Panc1 (cell line): Measurements from ENCODE around the gene SEMA4A. TPM values are rescaled to one million over a fixed set of nuclear protein-coding genes. Genes with fewer than 3 reads are reported as not detected.

ENCODE experiments used
- ATAC-seq: fragments of 200-7000 bp; cut with Tn5 transposase; 2 replicates; pipeline ENCODE4 v1.9.1; 2020; ENCODE audit warnings: mild to moderate bottlenecking, moderate library complexity
- BruUV-seq: library from RNA; stranded (reverse); fragments of 400-500 nt; replicated peaks from 2 replicates; lab custom pipeline; 2021; lab: Mats Ljungman, UMichigan
- CTCF ChIA-PET: fragments of 300-600 bp; sonication (Branson Sonifier 250); formaldehyde crosslinking; loops from one replicate; lab custom pipeline; 2022; ENCODE audit warnings: antibody characterized with exemption; lab: Charles Lee
- POLR2A ChIA-PET: fragments of 300-600 bp; sonication (Branson Sonifier 250); formaldehyde crosslinking; loops from one replicate; lab custom pipeline; 2022; ENCODE audit warnings: antibody characterized with exemption; lab: Charles Lee
- DNase-seq: peaks from one replicate; pipeline ENCODE4 v3.0.0-alpha.2; 2010; ENCODE audit warnings: low read depth, low spot score
- H3K27ac ChIP-seq: 2 replicates; pipeline ENCODE4 v1.5.1; 2011; ENCODE audit warnings: mild to moderate bottlenecking, low read length, inconsistent platforms
- H3K27me3 ChIP-seq: fragments of 200-500 bp; sonication (Bioruptor generic); 2 replicates; pipeline ENCODE4 v1.6.0; 2014; ENCODE audit warnings: low read length, inconsistent platforms; ENCODE audit not compliant: control insufficient read depth, insufficient read depth
- H3K36me3 ChIP-seq: fragments of 200-500 bp; sonication (Bioruptor generic); 2 replicates; pipeline ENCODE4 v1.5.1; 2014; ENCODE audit warnings: inconsistent platforms, mild to moderate bottlenecking, low read length, moderate library complexity; ENCODE audit not compliant: control insufficient read depth, insufficient read depth
- H3K4me1 ChIP-seq: 2 replicates; pipeline ENCODE4 v1.5.1; 2011; ENCODE audit warnings: inconsistent platforms, mild to moderate bottlenecking, low read length, moderate library complexity; ENCODE audit not compliant: control insufficient read depth, insufficient read depth
- H3K4me3 ChIP-seq, 2 experiments: 2 replicates each; pipeline ENCODE4 v1.5.1; 2011 to 2012; ENCODE audit warnings: low read depth in 2 of 2, low read length in 2 of 2, mild to moderate bottlenecking in 2 of 2, inconsistent platforms in 1 of 2, moderate library complexity in 1 of 2
- H3K9me3 ChIP-seq: fragments of 200-500 bp; sonication (Bioruptor generic); 2 replicates; pipeline ENCODE4 v1.5.1; 2014; ENCODE audit warnings: low read depth, mild to moderate bottlenecking, inconsistent platforms, low read length, moderate library complexity; ENCODE audit not compliant: control insufficient read depth, insufficient read depth
- CTCF ChIP-seq: fragments of 450-650 bp; IDR thresholded peaks from 2 replicates; pipeline ENCODE4 v1.5.1; 2017; ENCODE audit warnings: mild to moderate bottlenecking
- POLR2AphosphoS5 ChIP-seq: IDR thresholded peaks from 2 replicates; pipeline ENCODE4 v1.6.1; 2012; ENCODE audit warnings: mild to moderate bottlenecking, low read depth, low read length, moderate library complexity
- REST ChIP-seq, 2 experiments: IDR thresholded peaks; 2 replicates each; pipeline ENCODE4 v1.6.1; 2011 to 2012; ENCODE audit warnings: low read depth in 2 of 2, control low read depth in 1 of 2, low read length in 1 of 2, mild to moderate bottlenecking in 1 of 2, moderate library complexity in 1 of 2; ENCODE audit not compliant: insufficient read depth in 1 of 2
- SIN3A ChIP-seq: IDR thresholded peaks from 2 replicates; pipeline ENCODE4 v1.6.1; 2012; ENCODE audit warnings: low read depth, mild to moderate bottlenecking, low read length, moderate library complexity, borderline replicate concordance; ENCODE audit not compliant: insufficient read depth
- TCF7L2 ChIP-seq: IDR thresholded peaks from 2 replicates; pipeline ENCODE4 v1.6.1; 2011; ENCODE audit warnings: mild to moderate bottlenecking, low read depth, low read length, inconsistent platforms
- in situ Hi-C: cut with HindIII; loops from 2 replicates; pipeline ENCODE4 v1.10.0; 2016; ENCODE audit warnings: low sequenced_read_pairs, low pct_unique_long_range_greater_than_20kb
- intact Hi-C: fragments of 100-400 bp; cut with micrococcal nuclease; formaldehyde crosslinking; loops from one replicate; pipeline ENCODE4 v1.10.0; 2022; ENCODE audit not compliant: unreplicated experiment
- total RNA-seq: library from RNA; stranded (reverse); gene quantifications from one replicate; pipeline ENCODE4 v1.2.1, GENCODE V29; 2021; ENCODE audit not compliant: unreplicated experiment

Gene SEMA4A
- total RNA-seq, 1 experiment from 2014 or later: 0.21 TPM

GRCh38 chr1:156146769-156147405, 6.5 kb upstream of the SEMA4A start:
- no peaks in the 10 kb centered on the region for H3K36me3 ChIP-seq
- CTCF ChIA-PET: interaction anchor here (0.6 to 1.1 kb wide), 4 partner anchors 77 to 239 kb away, joined by 3 to 15 read pairs (median 4); no protein-coding TSS in a partner anchor
- peaks cover 16% of the 10 kb centered on the region for H3K4me1 ChIP-seq
- intact Hi-C loops (loop anchor here (1.0 kb wide), 1 partner anchor 78 kb away; no protein-coding TSS in a partner anchor), in situ Hi-C loops (no loop called here)
- no TSS peak for BruUV-seq
- TF ChIP-seq TCF7L2 (no peak), SIN3A (no peak), POLR2AphosphoS5 (no peak), CTCF (no peak), REST (IDR thresholded peaks at IDR 0.05; ENCODE audit: insufficient read depth in 1 of 2, low read depth in 2 of 2, low read length in 1 of 2) (no peak)
- POLR2A ChIA-PET: no interaction called here
- H3K4me3 ChIP-seq: no peak overlapping the region
- no peak overlapping the region for H3K27ac ChIP-seq
- no peak for ATAC-seq
- no peak for DNase-seq
- no peaks in the 10 kb centered on the region for H3K27me3 ChIP-seq
- no peaks in the 10 kb centered on the region for H3K9me3 ChIP-seq

- ATAC-seq (no peak), DNase-seq (no peak)
- Histone ChIP-seq H3K4me1 (peaks cover 16% of the 10 kb centered on the region), H3K27me3 (no peaks in the 10 kb centered on the region), H3K9me3 (no peaks in the 10 kb centered on the region), H3K27ac (no peak overlapping the region), H3K4me3 (no peak overlapping the region), H3K36me3 (no peaks in the 10 kb centered on the region)
- intact Hi-C loops: no loop called here
- no TSS peak for BruUV-seq
- TF ChIP-seq TCF7L2 (no peak), REST (IDR thresholded peaks at IDR 0.05; ENCODE audit: insufficient read depth in 1 of 2, low read depth in 2 of 2, low read length in 1 of 2) (no peak), POLR2AphosphoS5 (no peak), SIN3A (no peak), CTCF (no peak)
- in situ Hi-C loops: no loop called here
- ChIA-PET POLR2A (no interaction called here), CTCF (interaction anchor here (0.6 to 1.2 kb wide), 3 partner anchors 22 to 77 kb away, joined by 3 to 5 read pairs (median 3); no protein-coding TSS in a partner anchor)
These were observed 5.2 kb upstream of the SEMA4A start for GRCh38 chr1:156148216-156148615.
